Measurements from ENCODE around the gene PDE6C. TPM values are rescaled to one million over a fixed set of nuclear protein-coding genes. Genes with fewer than 3 reads are reported as not detected.

The PDE6C gene
- total RNA-seq, 1 experiment from 2014 or later, result not detected

DNA sequence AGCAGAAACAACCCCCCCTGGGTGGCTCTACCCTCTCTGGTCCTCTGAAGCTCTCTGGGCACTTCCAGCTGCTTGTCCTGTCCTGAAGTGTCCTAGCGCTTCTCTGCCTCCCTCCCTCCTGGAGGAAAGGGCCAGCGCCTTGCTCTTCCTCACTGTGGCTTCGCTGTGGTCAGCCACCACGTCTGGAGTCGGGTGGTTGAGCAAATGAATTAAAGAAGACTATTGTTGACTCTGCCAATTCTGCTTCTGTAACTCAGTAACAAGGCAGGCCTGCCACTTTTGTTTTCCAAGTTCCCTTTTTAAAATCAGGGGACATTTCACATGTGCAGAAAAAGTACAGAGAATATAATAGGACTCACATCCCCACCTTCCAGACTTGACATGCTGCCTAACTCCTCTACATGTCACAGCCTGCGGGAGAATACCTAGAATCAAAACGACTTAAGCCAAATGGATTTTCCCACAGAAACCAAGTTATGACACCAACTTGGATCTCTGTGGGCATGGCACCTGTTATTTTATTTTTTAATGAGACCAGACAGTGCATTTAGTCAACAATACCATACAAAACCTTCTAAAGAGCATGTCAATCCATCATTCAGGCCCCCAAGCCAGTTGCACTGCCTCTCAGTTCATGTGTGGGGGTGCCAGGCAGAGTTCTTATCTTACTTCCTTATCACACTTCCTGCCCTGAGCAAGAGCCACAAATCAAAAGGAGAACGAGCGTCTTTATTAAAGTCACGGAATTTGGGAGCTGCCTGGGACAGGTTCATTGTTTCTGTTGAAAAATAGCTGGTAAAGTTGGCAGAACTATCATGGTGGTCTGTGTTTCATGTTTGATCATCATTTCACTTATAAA is 39.1 kb upstream of the PDE6C start:
- Histone ChIP-seq H3K23me2 (ENCODE audit: insufficient read length, low read depth, low read length, poor library complexity, severe bottlenecking) (no peaks in the 10 kb centered on the region), H3K9ac (ENCODE audit: extremely low read depth, insufficient read length, low read length) (no peak overlapping the region), H2AFZ (ENCODE audit: low read length) (no peak overlapping the region), H3K79me2 (ENCODE audit: insufficient read depth, low read length) (no peaks in the 10 kb centered on the region), H2BK12ac (ENCODE audit: insufficient read length, low read depth, low read length) (no peak overlapping the region), H3K9me3 (ENCODE audit: control insufficient read depth, low read depth, low read length) (no peaks in the 10 kb centered on the region), H3K23ac (ENCODE audit: insufficient read length, low read depth, low read length) (no peak overlapping the region), H3K27me3 (ENCODE audit: insufficient read depth, low read length) (peaks cover 25% of the 10 kb centered on the region), H3K79me1 (ENCODE audit: insufficient read depth, low read depth, low read length, poor library complexity, severe bottlenecking) (no peaks in the 10 kb centered on the region), H4K8ac (replicated peaks; ENCODE audit: insufficient read length, low read depth, low read length) (no peak overlapping the region), H3K56ac (ENCODE audit: insufficient read length, low read depth, low read length) (no peak overlapping the region), H2BK5ac (ENCODE audit: insufficient read length, low read length) (no peak overlapping the region), H3K4ac (ENCODE audit: low read depth, low read length) (no peak overlapping the region), H3K4me2 (ENCODE audit: insufficient read depth, insufficient read length, low read length) (no peak overlapping the region), H3K4me1 (ENCODE audit: insufficient read depth, low read length) (no peaks in the 10 kb centered on the region), H2AK5ac (ENCODE audit: insufficient read length, low read length) (no peak overlapping the region), H4K5ac (ENCODE audit: insufficient read length, low read depth, low read length) (no peak overlapping the region), H4K20me1 (ENCODE audit: control insufficient read depth, insufficient read depth, insufficient read length) (no peaks in the 10 kb centered on the region), H2BK120ac (ENCODE audit: low read depth, low read length, poor library complexity, severe bottlenecking) (no peak overlapping the region), H3K18ac (ENCODE audit: insufficient read length, low read depth, low read length) (no peak overlapping the region), H2BK20ac (ENCODE audit: low read depth, low read length, poor library complexity, severe bottlenecking) (no peak overlapping the region), H4K91ac (ENCODE audit: insufficient read length, low read depth, low read length) (no peak overlapping the region), H2BK15ac (ENCODE audit: low read depth, low read length) (no peak overlapping the region), H3T11ph (ENCODE audit: low read length) (no peak overlapping the region), H3K14ac (ENCODE audit: insufficient read depth, low read length) (no peak overlapping the region), H3K27ac (ENCODE audit: insufficient read length, low read depth, low read length) (no peak overlapping the region)
- Mint-ChIP-seq H3K4me1 (peaks cover 0 to 2% of the 10 kb centered on the region in 2 experiments; a peak in 2 of 4 replicates), H3K27me3 (ENCODE audit: low read depth) (peaks cover 64% of the 10 kb centered on the region), H3K27ac (no peak overlapping the region), H3K36me3 (ENCODE audit: insufficient read depth in 1 of 3, low read depth in 3 of 3) (no peaks in the 10 kb centered on the region), H3K9me3 (no peaks in the 10 kb centered on the region), H3K4me3 (no peak overlapping the region)
- TF ChIP-seq, protein P1, sequence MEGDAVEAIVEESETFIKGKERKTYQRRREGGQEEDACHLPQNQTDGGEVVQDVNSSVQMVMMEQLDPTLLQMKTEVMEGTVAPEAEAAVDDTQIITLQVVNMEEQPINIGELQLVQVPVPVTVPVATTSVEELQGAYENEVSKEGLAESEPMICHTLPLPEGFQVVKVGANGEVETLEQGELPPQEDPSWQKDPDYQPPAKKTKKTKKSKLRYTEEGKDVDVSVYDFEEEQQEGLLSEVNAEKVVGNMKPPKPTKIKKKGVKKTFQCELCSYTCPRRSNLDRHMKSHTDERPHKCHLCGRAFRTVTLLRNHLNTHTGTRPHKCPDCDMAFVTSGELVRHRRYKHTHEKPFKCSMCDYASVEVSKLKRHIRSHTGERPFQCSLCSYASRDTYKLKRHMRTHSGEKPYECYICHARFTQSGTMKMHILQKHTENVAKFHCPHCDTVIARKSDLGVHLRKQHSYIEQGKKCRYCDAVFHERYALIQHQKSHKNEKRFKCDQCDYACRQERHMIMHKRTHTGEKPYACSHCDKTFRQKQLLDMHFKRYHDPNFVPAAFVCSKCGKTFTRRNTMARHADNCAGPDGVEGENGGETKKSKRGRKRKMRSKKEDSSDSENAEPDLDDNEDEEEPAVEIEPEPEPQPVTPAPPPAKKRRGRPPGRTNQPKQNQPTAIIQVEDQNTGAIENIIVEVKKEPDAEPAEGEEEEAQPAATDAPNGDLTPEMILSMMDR (conservative IDR thresholded peaks at IDR 0.05), result no peak
- WGBS (ENCODE audit: extremely low coverage, insufficient read length, low lambda C conversion rate), result no CpG with 5 or more reads among the region's 10 CpGs
- no peak for DNase-seq

Data from H9 (cell line).